HEK293 (cell line): ENCODE measurements around the gene ATAD1.
A peak's percentile ranks its signal among the peaks of the same experiment; 100 is the strongest.

ENCODE experiments used
- ELK4 ChIP-seq: IDR thresholded peaks from 2 replicates; pipeline ENCODE4 v1.6.1; 2011; ENCODE audit warnings: mild to moderate bottlenecking, low read depth, low read length, borderline replicate concordance
- GLI4 ChIP-seq: fragments of 450-650 bp; formaldehyde crosslinking; IDR thresholded peaks from 2 replicates; pipeline ENCODE4 v1.5.1; 2016; ENCODE audit warnings: missing biosample characterization, missing genetic modification characterization
- HIC1 ChIP-seq: fragments of 450-650 bp; formaldehyde crosslinking; IDR thresholded peaks from 2 replicates; pipeline ENCODE4 v1.5.1; 2016; ENCODE audit warnings: missing biosample characterization, missing genetic modification characterization
- KLF16 ChIP-seq: fragments of 450-650 bp; formaldehyde crosslinking; IDR thresholded peaks from 2 replicates; pipeline ENCODE4 v1.5.1; 2017; ENCODE audit warnings: missing biosample characterization, missing genetic modification characterization
- OSR2 ChIP-seq: fragments of 450-650 bp; formaldehyde crosslinking; IDR thresholded peaks from 2 replicates; pipeline ENCODE4 v1.5.1; 2016; ENCODE audit warnings: missing biosample characterization, missing genetic modification characterization
- ZNF10 ChIP-seq: fragments of 450-650 bp; formaldehyde crosslinking; IDR thresholded peaks from 2 replicates; pipeline ENCODE4 v1.5.1; 2017; ENCODE audit warnings: missing biosample characterization, missing genetic modification characterization
- ZNF223 ChIP-seq: fragments of 450-650 bp; formaldehyde crosslinking; IDR thresholded peaks from 2 replicates; pipeline ENCODE4 v1.5.1; 2016; ENCODE audit warnings: missing biosample characterization, missing genetic modification characterization
- ZNF350 ChIP-seq: fragments of 450-650 bp; formaldehyde crosslinking; IDR thresholded peaks from 2 replicates; pipeline ENCODE4 v1.5.0; 2017; ENCODE audit warnings: missing biosample characterization, mild to moderate bottlenecking, missing genetic modification characterization
- ZNF501 ChIP-seq: fragments of 450-650 bp; formaldehyde crosslinking; IDR thresholded peaks from 2 replicates; pipeline ENCODE4 v1.5.1; 2016; ENCODE audit warnings: missing biosample characterization, missing genetic modification characterization
- ZNF510 ChIP-seq: fragments of 450-650 bp; formaldehyde crosslinking; IDR thresholded peaks from 2 replicates; pipeline ENCODE4 v1.5.1; 2018; ENCODE audit warnings: mild to moderate bottlenecking, missing genetic modification characterization, missing biosample characterization; ENCODE audit not compliant: insufficient replicate concordance
- ZNF548 ChIP-seq: fragments of 450-650 bp; formaldehyde crosslinking; IDR thresholded peaks from 2 replicates; pipeline ENCODE4 v1.5.1; 2016; ENCODE audit warnings: missing biosample characterization, missing genetic modification characterization
- ZNF555 ChIP-seq: fragments of 450-650 bp; formaldehyde crosslinking; conservative IDR thresholded peaks from 2 replicates; pipeline ENCODE4 v1.5.1; 2017; ENCODE audit warnings: missing biosample characterization, mild to moderate bottlenecking, missing genetic modification characterization, inconsistent platforms
- ZNF654 ChIP-seq: fragments of 450-650 bp; formaldehyde crosslinking; IDR thresholded peaks from 2 replicates; pipeline ENCODE4 v1.5.1; 2016; ENCODE audit warnings: low read depth, missing biosample characterization, missing genetic modification characterization
- ZNF677 ChIP-seq: fragments of 450-650 bp; IDR thresholded peaks from 2 replicates; pipeline ENCODE4 v1.5.0; 2018; ENCODE audit warnings: missing biosample characterization, mild to moderate bottlenecking, missing genetic modification characterization, moderate library complexity
- ZNF704 ChIP-seq: fragments of 450-650 bp; formaldehyde crosslinking; IDR thresholded peaks from 2 replicates; pipeline ENCODE4 v1.5.1; 2016; ENCODE audit warnings: missing biosample characterization, missing genetic modification characterization
- ZNF768 ChIP-seq: fragments of 450-650 bp; formaldehyde crosslinking; IDR thresholded peaks from 2 replicates; pipeline ENCODE4 v1.5.1; 2018; ENCODE audit warnings: missing biosample characterization, mild to moderate bottlenecking, missing genetic modification characterization
- TF ChIP-seq, protein P1 (sequence below): fragments of 450-650 bp; formaldehyde crosslinking; IDR thresholded peaks from 2 replicates; pipeline ENCODE4 v1.5.1; 2016; ENCODE audit warnings: missing biosample characterization, missing genetic modification characterization, borderline replicate concordance
- TF ChIP-seq, protein P2 (sequence below): fragments of 450-650 bp; formaldehyde crosslinking; IDR thresholded peaks from 2 replicates; pipeline ENCODE4 v1.5.1; 2017; ENCODE audit warnings: missing biosample characterization, missing genetic modification characterization
- TF ChIP-seq, protein P3 (sequence below): fragments of 450-650 bp; formaldehyde crosslinking; IDR thresholded peaks from 2 replicates; pipeline ENCODE4 v1.5.1; 2016; ENCODE audit warnings: missing biosample characterization, missing genetic modification characterization
- TF ChIP-seq, protein P4 (sequence below): fragments of 450-650 bp; formaldehyde crosslinking; IDR thresholded peaks from 2 replicates; pipeline ENCODE4 v1.5.1; 2016; ENCODE audit warnings: missing biosample characterization, missing genetic modification characterization
- TF ChIP-seq, protein P5 (sequence below): fragments of 450-650 bp; formaldehyde crosslinking; IDR thresholded peaks from 2 replicates; pipeline ENCODE4 v1.5.1; 2016; ENCODE audit warnings: missing biosample characterization, missing genetic modification characterization

Gene ATAD1

DNA sequence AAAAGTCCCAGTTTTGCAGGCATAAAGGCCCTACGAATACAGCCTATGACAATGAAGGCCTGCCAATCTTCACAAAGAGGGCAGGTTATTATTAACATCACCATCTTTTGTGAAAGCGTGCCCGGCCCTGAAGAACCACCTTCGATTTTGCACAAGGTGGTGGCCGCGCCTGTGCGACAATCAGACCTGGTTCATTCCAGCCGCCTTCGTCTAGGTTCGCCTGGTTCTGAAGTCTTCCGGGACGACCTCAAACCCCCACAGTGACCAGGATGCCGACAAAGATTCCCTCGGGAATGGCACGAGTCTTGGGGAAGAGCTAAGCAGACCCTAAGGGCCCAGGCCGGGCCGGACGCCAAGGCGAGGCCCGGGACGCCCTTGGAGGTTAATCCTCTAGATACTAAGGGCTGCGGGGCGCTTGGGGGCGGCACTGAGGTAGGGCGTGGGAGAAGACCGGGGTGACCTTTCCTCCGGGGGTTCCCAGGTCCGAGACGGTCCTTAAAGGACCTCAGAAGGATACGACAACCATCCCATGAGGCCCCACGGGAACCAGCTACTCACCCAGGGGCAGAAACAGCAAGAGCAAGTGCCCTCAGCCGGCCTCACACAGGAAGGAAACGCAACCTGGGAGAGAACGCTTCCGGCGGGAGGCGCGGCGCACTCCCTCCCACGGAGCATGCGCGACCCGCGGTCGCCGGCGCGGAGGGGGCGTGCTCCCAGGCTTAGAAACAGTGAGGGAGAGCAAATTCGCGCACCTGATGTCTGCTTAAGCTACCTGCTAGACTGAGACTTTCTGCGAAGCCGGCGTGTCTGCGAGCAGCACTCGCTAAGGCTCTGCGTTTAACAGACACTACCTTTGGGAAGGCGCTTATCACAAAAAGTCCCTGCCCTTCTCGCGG, at the start of gene ATAD1 (continued):
- TF ChIP-seq HIC1 (tag by site-specific recombination) = peak; percentile 78; the same call in 1 of the 2 replicates
- no peak for TF ChIP-seq ZNF704 (tag by site-specific recombination)
- TF ChIP-seq, protein P1, sequence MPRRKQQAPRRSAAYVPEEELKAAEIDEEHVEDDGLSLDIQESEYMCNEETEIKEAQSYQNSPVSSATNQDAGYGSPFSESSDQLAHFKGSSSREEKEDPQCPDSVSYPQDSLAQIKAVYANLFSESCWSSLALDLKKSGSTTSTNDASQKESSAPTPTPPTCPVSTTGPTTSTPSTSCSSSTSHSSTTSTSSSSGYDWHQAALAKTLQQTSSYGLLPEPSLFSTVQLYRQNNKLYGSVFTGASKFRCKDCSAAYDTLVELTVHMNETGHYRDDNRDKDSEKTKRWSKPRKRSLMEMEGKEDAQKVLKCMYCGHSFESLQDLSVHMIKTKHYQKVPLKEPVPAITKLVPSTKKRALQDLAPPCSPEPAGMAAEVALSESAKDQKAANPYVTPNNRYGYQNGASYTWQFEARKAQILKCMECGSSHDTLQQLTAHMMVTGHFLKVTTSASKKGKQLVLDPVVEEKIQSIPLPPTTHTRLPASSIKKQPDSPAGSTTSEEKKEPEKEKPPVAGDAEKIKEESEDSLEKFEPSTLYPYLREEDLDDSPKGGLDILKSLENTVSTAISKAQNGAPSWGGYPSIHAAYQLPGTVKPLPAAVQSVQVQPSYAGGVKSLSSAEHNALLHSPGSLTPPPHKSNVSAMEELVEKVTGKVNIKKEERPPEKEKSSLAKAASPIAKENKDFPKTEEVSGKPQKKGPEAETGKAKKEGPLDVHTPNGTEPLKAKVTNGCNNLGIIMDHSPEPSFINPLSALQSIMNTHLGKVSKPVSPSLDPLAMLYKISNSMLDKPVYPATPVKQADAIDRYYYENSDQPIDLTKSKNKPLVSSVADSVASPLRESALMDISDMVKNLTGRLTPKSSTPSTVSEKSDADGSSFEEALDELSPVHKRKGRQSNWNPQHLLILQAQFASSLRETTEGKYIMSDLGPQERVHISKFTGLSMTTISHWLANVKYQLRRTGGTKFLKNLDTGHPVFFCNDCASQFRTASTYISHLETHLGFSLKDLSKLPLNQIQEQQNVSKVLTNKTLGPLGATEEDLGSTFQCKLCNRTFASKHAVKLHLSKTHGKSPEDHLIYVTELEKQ (tag by site-specific recombination) = no peak
- no peak for TF ChIP-seq ZNF510
- TF ChIP-seq ZNF548 (tag by site-specific recombination) = no peak
- no peak for TF ChIP-seq ZNF223 (tag by site-specific recombination)
- TF ChIP-seq ELK4 = no peak
- TF ChIP-seq OSR2 (tag by site-specific recombination) = peak; percentile 64; the same call in 1 of the 2 replicates
- TF ChIP-seq ZNF654 (tag by site-specific recombination) = no peak
- peak; percentile 46; the same call in 1 of the 2 replicates for TF ChIP-seq ZNF501 (tag by site-specific recombination)
- TF ChIP-seq, protein P2, sequence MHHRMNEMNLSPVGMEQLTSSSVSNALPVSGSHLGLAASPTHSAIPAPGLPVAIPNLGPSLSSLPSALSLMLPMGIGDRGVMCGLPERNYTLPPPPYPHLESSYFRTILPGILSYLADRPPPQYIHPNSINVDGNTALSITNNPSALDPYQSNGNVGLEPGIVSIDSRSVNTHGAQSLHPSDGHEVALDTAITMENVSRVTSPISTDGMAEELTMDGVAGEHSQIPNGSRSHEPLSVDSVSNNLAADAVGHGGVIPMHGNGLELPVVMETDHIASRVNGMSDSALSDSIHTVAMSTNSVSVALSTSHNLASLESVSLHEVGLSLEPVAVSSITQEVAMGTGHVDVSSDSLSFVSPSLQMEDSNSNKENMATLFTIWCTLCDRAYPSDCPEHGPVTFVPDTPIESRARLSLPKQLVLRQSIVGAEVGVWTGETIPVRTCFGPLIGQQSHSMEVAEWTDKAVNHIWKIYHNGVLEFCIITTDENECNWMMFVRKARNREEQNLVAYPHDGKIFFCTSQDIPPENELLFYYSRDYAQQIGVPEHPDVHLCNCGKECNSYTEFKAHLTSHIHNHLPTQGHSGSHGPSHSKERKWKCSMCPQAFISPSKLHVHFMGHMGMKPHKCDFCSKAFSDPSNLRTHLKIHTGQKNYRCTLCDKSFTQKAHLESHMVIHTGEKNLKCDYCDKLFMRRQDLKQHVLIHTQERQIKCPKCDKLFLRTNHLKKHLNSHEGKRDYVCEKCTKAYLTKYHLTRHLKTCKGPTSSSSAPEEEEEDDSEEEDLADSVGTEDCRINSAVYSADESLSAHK (tag by site-specific recombination) = no peak; the same call in 1 of the 2 replicates
- no peak for TF ChIP-seq GLI4
- TF ChIP-seq ZNF555 (tag by site-specific recombination) = no peak
- TF ChIP-seq, protein P3, sequence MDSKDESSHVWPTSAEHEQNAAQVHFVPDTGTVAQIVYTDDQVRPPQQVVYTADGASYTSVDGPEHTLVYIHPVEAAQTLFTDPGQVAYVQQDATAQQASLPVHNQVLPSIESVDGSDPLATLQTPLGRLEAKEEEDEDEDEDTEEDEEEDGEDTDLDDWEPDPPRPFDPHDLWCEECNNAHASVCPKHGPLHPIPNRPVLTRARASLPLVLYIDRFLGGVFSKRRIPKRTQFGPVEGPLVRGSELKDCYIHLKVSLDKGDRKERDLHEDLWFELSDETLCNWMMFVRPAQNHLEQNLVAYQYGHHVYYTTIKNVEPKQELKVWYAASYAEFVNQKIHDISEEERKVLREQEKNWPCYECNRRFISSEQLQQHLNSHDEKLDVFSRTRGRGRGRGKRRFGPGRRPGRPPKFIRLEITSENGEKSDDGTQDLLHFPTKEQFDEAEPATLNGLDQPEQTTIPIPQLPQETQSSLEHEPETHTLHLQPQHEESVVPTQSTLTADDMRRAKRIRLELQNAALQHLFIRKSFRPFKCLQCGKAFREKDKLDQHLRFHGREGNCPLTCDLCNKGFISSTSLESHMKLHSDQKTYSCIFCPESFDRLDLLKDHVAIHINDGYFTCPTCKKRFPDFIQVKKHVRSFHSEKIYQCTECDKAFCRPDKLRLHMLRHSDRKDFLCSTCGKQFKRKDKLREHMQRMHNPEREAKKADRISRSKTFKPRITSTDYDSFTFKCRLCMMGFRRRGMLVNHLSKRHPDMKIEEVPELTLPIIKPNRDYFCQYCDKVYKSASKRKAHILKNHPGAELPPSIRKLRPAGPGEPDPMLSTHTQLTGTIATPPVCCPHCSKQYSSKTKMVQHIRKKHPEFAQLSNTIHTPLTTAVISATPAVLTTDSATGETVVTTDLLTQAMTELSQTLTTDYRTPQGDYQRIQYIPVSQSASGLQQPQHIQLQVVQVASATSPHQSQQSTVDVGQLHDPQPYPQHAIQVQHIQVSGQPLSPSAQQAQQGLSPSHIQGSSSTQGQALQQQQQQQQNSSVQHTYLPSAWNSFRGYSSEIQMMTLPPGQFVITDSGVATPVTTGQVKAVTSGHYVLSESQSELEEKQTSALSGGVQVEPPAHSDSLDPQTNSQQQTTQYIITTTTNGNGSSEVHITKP (tag by site-specific recombination) = no peak
- TF ChIP-seq ZNF350 = no peak
- TF ChIP-seq KLF16 = 0 out of 2 replicates have a peak, but pooled peaks have one; percentile 22
- TF ChIP-seq, protein P4, sequence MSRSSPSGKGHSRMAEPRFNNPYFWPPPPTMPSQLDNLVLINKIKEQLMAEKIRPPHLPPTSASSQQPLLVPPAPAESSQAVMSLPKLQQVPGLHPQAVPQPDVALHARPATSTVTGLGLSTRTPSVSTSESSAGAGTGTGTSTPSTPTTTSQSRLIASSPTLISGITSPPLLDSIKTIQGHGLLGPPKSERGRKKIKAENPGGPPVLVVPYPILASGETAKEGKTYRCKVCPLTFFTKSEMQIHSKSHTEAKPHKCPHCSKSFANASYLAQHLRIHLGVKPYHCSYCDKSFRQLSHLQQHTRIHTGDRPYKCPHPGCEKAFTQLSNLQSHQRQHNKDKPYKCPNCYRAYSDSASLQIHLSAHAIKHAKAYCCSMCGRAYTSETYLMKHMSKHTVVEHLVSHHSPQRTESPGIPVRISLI (tag by site-specific recombination) = no peak
- TF ChIP-seq ZNF677 (tag by site-specific recombination) = no peak
- peak; percentile 64; the same call in 1 of the 2 replicates for TF ChIP-seq ZNF768
- TF ChIP-seq, protein P5, sequence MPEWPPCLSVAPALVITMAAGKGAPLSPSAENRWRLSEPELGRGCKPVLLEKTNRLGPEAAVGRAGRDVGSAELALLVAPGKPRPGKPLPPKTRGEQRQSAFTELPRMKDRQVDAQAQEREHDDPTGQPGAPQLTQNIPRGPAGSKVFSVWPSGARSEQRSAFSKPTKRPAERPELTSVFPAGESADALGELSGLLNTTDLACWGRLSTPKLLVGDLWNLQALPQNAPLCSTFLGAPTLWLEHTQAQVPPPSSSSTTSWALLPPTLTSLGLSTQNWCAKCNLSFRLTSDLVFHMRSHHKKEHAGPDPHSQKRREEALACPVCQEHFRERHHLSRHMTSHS (tag by site-specific recombination) = no peak
- no peak for TF ChIP-seq ZNF10 (tag by site-specific recombination)
